Fibroblast of lung (primary cell): ENCODE results near the gene BCAS3. TPM values are rescaled to one million over a fixed set of nuclear protein-coding genes. Genes with fewer than 3 reads are reported as not detected.

Experiments used
- DNase-seq, 2 donors: peaks; one replicate each; pipeline versions ENCODE4 v3.0.0 to v3.0.0-alpha.2; 2010; ENCODE audit warnings: low read depth in 2 of 2
- H2AFZ ChIP-seq: 2 replicates; pipeline ENCODE4 v1.5.1; 2012; ENCODE audit warnings: low read length, control low read depth, inconsistent platforms
- H3K27ac ChIP-seq: 2 replicates; pipeline ENCODE4 v1.5.1; 2011; ENCODE audit warnings: low read length, control low read depth; ENCODE audit not compliant: insufficient read depth
- H3K27me3 ChIP-seq: 2 replicates; pipeline ENCODE4 v1.5.1; 2011; ENCODE audit warnings: mild to moderate bottlenecking, low read length; ENCODE audit not compliant: control insufficient read depth, insufficient read depth
- H3K36me3 ChIP-seq: 2 replicates; pipeline ENCODE4 v1.5.1; 2011; ENCODE audit warnings: low read length; ENCODE audit not compliant: control insufficient read depth, insufficient read depth
- H3K4me1 ChIP-seq: 2 replicates; pipeline ENCODE4 v1.5.1; 2011; ENCODE audit warnings: low read length; ENCODE audit not compliant: control insufficient read depth, insufficient read depth; ENCODE audit errors: extremely low read depth
- H3K4me2 ChIP-seq: 2 replicates; pipeline ENCODE4 v1.5.1; 2011; ENCODE audit warnings: low read length, control low read depth; ENCODE audit not compliant: insufficient read depth; ENCODE audit errors: extremely low read depth
- H3K4me3 ChIP-seq, 4 experiments: fragments of 200-600 bp in 1 of 4; sonication (generic) in 1 of 4; replicated peaks in 1 of 4; 2 replicates each; pipeline ENCODE4 v1.5.1; 2011 to 2016; ENCODE audit warnings: low read length in 4 of 4, low read depth in 3 of 4, mild to moderate bottlenecking in 3 of 4, control low read depth in 2 of 4, inconsistent platforms in 1 of 4, mixed read lengths in 1 of 4; ENCODE audit not compliant: insufficient read depth in 1 of 4; ENCODE audit errors: control extremely low read depth in 1 of 4
- H3K79me2 ChIP-seq: 2 replicates; pipeline ENCODE4 v1.5.1; 2012; ENCODE audit warnings: mild to moderate bottlenecking, low read length, inconsistent platforms; ENCODE audit not compliant: control insufficient read depth, insufficient read depth
- H3K9ac ChIP-seq: 2 replicates; pipeline ENCODE4 v1.5.1; 2011; ENCODE audit warnings: mild to moderate bottlenecking, low read length, control low read depth; ENCODE audit not compliant: insufficient read depth
- H3K9me3 ChIP-seq: 2 replicates; pipeline ENCODE4 v1.5.1; 2012; ENCODE audit warnings: low read depth, low read length; ENCODE audit not compliant: control insufficient read depth, insufficient read depth
- H4K20me1 ChIP-seq: 2 replicates; pipeline ENCODE4 v1.5.1; 2011; ENCODE audit warnings: low read length; ENCODE audit not compliant: control insufficient read depth, insufficient read depth; ENCODE audit errors: extremely low read depth
- EZH2 ChIP-seq: IDR thresholded peaks from 2 replicates; pipeline ENCODE4 v1.5.1; 2012; ENCODE audit warnings: low read length, control low read depth, mild to moderate bottlenecking; ENCODE audit errors: missing control alignments
- polyA plus RNA-seq, 2 donors: library from polyadenylated mRNA; depleted of rRNA in 1 of 2; stranded (reverse) in 1 of 2; unstranded in 1 of 2; fragments of >200 nt; gene quantifications; 2 replicates each; pipeline ENCODE4 v1.2.1, GENCODE V29; 2011 to 2012; ENCODE audit warnings: missing spikeins in 1 of 2
- total RNA-seq: library from RNA; depleted of rRNA; stranded (reverse); fragments of >200 nt; gene quantifications from 2 replicates; pipeline ENCODE4 v1.2.1, GENCODE V29; 2014
- TF ChIP-seq, protein P1 (sequence below), 2 donors: IDR thresholded peaks in 1 of 2; conservative IDR thresholded peaks in 1 of 2; 1 replicate in 1 of 2; 2 replicates in 1 of 2; pipeline ENCODE4 v1.5.1; 2011 to 2012; ENCODE audit warnings: low read length in 2 of 2, control low read depth in 1 of 2, inconsistent platforms in 1 of 2, low read depth in 1 of 2, mild to moderate bottlenecking in 1 of 2

Gene BCAS3
- total and polyA plus RNA-seq, 2 donors (not counting 1 experiment from before 2014, with no cell fraction given), result 9.9 to 43.6 TPM

DNA sequence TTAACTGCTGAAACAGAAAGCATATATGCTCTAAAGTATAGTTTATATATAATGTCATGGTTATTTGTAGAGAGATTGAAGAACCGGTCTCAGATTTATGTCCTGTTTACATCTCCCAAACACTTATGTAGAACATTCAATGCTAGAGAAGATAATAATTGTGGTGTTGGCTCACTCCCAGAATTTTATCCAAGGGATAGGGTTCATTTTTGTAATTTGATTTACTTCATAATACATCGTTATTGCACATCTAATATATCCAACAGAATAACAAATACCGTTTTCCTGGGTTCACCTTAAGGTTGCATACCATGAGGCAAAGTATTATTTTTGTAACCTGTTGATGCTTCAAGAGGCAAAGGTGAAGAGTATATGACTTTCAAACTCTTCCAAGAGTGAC, 519.1 kb downstream of the BCAS3 start:
- no peaks in the 10 kb centered on the region for H3K36me3 ChIP-seq
- no peaks in the 10 kb centered on the region for H3K9me3 ChIP-seq
- H3K79me2 ChIP-seq, result no peaks in the 10 kb centered on the region
- no peak overlapping the region for H3K9ac ChIP-seq
- H3K4me1 ChIP-seq, result peaks cover 17% of the 10 kb centered on the region
- peak overlapping the region in 3 of 4 experiments; percentile 23 to 31 (median 29) for H3K4me3 ChIP-seq
- TF ChIP-seq EZH2, result no peak
- TF ChIP-seq, protein P1, sequence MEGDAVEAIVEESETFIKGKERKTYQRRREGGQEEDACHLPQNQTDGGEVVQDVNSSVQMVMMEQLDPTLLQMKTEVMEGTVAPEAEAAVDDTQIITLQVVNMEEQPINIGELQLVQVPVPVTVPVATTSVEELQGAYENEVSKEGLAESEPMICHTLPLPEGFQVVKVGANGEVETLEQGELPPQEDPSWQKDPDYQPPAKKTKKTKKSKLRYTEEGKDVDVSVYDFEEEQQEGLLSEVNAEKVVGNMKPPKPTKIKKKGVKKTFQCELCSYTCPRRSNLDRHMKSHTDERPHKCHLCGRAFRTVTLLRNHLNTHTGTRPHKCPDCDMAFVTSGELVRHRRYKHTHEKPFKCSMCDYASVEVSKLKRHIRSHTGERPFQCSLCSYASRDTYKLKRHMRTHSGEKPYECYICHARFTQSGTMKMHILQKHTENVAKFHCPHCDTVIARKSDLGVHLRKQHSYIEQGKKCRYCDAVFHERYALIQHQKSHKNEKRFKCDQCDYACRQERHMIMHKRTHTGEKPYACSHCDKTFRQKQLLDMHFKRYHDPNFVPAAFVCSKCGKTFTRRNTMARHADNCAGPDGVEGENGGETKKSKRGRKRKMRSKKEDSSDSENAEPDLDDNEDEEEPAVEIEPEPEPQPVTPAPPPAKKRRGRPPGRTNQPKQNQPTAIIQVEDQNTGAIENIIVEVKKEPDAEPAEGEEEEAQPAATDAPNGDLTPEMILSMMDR (conservative IDR thresholded peaks at IDR 0.05 in 1 of 2, IDR thresholded peaks at IDR 0.05 in 1 of 2; ENCODE audit: low read depth in 1 of 2, low read length in 2 of 2), result no peak
- H3K27me3 ChIP-seq, result no peaks in the 10 kb centered on the region
- H3K4me2 ChIP-seq, result peak overlapping the region; percentile 83
- peak overlapping the region; percentile 55 for H2AFZ ChIP-seq
- no peaks in the 10 kb centered on the region for H4K20me1 ChIP-seq
- peak in 1 of 2 donors; percentile 74 for DNase-seq
- peak overlapping the region; percentile 67 for H3K27ac ChIP-seq

DNA sequence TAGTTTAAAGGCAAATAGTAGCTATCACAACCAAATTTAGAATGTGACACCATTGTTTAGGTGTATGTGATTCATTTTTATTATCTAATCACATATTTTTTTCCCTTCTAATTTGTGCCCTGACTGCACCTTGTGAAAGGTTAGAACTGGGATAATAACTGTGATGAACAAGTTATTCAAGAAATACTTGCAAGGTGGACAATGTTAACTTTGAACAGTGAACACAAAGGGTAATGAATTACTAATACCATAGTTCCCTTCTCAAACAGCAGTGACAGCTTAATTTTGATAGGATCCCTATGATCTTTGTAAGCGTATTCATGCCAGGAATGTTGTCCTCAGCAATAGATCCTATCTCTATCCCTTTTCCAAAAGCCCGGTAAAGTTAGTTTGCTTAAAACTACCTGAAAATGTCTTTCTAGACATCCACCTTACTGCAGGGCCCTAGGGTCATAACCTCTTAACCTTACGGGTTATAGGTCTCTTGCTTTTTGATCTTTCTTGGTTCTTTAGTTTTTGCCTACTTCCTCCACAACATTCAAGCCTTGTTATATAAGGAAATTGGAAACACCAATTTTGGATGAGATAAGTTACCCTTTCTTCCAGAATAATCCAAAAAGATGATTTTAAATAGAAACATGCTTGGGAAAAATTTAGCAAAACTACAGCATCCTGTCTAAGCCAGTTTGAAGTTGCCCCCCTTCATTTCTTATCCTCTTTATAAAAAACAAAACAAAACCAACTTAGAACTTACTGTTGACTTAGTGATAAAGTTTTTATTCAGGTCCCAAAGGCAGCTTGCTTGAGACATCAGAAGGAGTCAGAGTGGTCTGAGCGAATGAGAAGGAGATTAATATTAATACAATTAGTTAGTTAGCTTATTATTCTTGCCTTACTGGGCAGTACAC, 522.0 kb downstream of the BCAS3 start:
- Histone ChIP-seq H2AFZ (no peak overlapping the region), H3K27ac (peak overlapping the region; percentile 37), H3K27me3 (no peaks in the 10 kb centered on the region), H4K20me1 (no peaks in the 10 kb centered on the region), H3K4me2 (no peak overlapping the region), H3K79me2 (no peaks in the 10 kb centered on the region), H3K9ac (no peak overlapping the region), H3K4me3 (no peak overlapping the region), H3K9me3 (no peaks in the 10 kb centered on the region), H3K4me1 (peaks cover 23% of the 10 kb centered on the region), H3K36me3 (no peaks in the 10 kb centered on the region)
- no peak for TF ChIP-seq EZH2
- TF ChIP-seq, protein P1 (conservative IDR thresholded peaks at IDR 0.05 in 1 of 2, IDR thresholded peaks at IDR 0.05 in 1 of 2; ENCODE audit: low read depth in 1 of 2, low read length in 2 of 2), result no peak
- DNase-seq, result no peak

DNA sequence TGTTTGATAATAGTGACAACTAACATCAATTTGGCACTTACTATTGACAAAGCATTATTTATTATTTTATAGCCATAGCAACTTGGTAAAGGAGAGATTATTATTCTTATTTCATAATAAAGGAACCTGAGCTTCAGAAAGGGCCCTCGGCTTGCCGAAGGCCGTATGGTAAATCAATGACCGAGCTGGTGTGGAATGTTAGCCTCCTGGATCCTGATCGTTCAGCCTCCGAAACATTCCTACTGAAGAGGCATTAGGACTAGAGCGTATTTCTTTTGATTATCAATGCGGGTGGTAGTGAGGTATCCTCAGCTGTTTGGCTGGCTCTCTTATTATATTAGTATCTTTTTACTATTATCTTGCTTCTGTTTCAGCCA, 522.7 kb downstream of the BCAS3 start:
- Histone ChIP-seq H3K4me1 (peaks cover 25% of the 10 kb centered on the region), H3K4me2 (no peak overlapping the region)

More for the DNA sequence above, 522.7 kb downstream of the BCAS3 start:
- TF ChIP-seq, protein P1 (conservative IDR thresholded peaks at IDR 0.05 in 1 of 2, IDR thresholded peaks at IDR 0.05 in 1 of 2; ENCODE audit: low read depth in 1 of 2, low read length in 2 of 2), result no peak
- no peak for TF ChIP-seq EZH2
- Histone ChIP-seq H3K36me3 (no peaks in the 10 kb centered on the region), H3K9me3 (no peaks in the 10 kb centered on the region), H3K27me3 (no peaks in the 10 kb centered on the region), H2AFZ (no peak overlapping the region), H4K20me1 (no peaks in the 10 kb centered on the region), H3K9ac (no peak overlapping the region), H3K27ac (peak overlapping the region; percentile 87), H3K4me3 (no peak overlapping the region), H3K79me2 (no peaks in the 10 kb centered on the region)
- DNase-seq, result peak; percentile 51 to 76
